Astrocyte of the spinal cord (primary cell): ENCODE data around the gene CARNS1.

ENCODE experiments used
- DNase-seq: peaks from one replicate; pipeline ENCODE4 v3.0.0; 2011; ENCODE audit warnings: low read depth, low spot score
- H3K4me3 ChIP-seq: 2 replicates; pipeline ENCODE4 v1.5.1; 2011; ENCODE audit warnings: low read depth, mild to moderate bottlenecking, low read length, moderate library complexity
- in situ Hi-C: cut with HindIII; loops from 2 replicates; pipeline ENCODE4 v1.10.0; 2017; ENCODE audit warnings: low sequenced_read_pairs
- TF ChIP-seq, protein P1 (sequence below): IDR thresholded peaks from 2 replicates; pipeline ENCODE4 v1.5.1; 2012; ENCODE audit warnings: low read depth, mild to moderate bottlenecking, low read length, inconsistent platforms

Gene CARNS1

DNA sequence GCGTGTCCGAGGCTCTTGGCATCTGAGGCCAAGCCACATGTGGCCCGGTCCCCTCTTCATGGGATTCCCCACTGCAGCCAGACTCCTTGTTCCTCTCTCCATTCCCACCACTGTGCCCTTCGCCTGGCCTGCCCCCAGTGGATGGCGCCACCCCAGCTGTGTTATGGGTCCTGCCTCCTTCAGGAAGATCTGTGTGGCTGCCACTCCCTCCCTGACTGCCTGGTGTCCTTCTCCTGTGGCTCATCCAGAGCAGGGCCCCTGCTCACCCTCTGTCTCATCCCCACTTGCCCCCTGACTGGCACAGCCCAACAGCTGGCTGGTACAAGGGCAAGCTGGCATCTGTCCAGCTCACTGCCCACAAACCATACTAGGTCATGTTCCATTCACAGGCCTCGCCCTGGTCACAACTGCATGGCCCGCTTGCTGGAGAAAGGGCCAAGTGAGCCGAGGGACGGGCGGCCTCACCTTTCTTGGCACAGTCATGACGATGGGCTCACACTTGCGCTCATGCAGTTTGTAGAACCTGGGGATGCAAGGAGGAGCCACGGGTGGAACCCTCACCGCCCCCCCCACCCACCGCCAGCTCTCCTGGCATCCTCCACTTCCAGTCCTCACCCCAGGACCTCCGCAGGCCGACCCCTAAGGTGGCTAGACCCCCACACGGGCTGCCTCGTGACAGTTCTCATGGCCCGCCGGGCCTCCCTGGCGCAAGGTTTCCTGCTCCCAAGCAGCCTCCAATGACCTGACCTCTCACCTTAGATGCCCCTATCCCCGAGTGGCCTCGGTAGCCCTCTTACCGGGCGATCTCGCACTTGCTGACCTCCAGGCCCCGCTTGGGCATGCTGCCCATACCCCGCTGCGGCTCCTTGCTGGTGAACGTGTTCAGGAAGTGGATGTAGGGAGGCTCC, 24.1 kb downstream of the CARNS1 start:
- no peak overlapping the region for H3K4me3 ChIP-seq
- TF ChIP-seq, protein P1, sequence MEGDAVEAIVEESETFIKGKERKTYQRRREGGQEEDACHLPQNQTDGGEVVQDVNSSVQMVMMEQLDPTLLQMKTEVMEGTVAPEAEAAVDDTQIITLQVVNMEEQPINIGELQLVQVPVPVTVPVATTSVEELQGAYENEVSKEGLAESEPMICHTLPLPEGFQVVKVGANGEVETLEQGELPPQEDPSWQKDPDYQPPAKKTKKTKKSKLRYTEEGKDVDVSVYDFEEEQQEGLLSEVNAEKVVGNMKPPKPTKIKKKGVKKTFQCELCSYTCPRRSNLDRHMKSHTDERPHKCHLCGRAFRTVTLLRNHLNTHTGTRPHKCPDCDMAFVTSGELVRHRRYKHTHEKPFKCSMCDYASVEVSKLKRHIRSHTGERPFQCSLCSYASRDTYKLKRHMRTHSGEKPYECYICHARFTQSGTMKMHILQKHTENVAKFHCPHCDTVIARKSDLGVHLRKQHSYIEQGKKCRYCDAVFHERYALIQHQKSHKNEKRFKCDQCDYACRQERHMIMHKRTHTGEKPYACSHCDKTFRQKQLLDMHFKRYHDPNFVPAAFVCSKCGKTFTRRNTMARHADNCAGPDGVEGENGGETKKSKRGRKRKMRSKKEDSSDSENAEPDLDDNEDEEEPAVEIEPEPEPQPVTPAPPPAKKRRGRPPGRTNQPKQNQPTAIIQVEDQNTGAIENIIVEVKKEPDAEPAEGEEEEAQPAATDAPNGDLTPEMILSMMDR, result peak; percentile 25
- DNase-seq, result peak; percentile 10
- in situ Hi-C loops, result no loop called here

DNA sequence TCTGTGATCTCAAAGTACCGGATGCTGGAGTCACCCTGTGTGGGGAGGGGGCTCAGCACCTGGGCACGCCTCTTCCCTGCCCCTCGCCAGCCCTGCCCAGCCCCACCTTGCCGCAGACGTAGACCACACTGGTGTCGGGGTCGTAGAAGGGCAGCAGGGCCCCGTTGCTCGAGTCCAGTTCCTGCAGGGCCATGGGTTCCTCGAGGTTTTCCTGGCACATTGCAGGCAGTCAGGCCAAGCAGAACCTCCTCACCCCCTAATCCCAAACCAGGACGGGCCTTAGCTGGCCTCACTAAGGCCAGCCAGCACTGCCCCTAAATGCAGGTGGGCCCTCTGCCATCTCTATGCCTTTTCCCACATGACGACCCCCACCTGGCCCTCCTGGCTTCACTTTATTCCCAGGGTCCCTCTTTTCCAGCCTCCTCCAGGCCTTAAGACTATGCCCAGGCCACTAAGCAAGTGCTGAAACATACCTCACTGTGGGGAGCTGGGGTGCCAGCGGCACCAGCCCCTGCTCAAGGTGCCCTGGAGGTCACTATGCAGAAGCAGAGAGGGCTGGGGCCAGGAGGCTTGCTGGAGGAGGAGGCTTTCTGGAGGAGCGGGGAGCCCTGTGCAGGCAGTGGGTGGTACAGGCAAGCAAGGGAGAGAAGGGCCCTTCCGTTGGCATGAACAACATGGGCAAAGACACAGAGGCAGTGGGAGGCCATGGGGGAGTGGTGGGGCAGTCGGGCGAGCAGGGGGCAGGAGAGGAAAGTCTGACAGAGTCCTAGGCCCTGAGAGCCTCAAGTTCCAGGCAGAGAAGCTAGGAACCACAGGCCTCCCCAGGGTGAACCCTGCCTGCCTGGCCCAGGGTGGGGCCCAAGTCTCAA, 25.0 kb downstream of the CARNS1 start:
- no peak for DNase-seq
- TF ChIP-seq, protein P1, result no peak
- H3K4me3 ChIP-seq, result no peak overlapping the region
- in situ Hi-C loops, result no loop called here

DNA sequence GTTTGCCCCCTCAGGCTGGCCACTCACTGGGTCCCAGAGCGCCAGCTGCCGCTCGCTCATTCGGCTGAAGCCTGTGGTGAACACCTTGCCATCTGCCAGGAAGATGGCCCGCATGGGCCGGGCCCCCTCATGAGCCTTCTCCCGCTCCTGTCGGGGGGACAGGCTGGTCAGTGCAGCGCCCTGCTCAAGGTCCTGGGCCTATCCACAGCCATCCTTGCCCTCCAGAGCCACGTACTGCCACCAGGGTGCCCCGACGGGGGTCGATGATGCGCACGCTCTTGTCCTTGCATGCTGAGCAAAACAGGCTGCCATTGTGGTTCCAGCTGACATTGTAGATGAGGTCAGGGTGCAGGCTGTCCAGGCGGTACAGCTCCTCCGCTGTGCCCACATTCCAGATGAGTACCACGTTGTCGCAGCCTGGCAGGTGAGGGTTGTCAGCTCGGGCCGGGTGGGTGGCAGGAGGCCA, 25.7 kb downstream of the CARNS1 start:
- TF ChIP-seq, protein P1, result no peak
- DNase-seq, result no peak
- no peak overlapping the region for H3K4me3 ChIP-seq
- in situ Hi-C loops, result no loop called here

DNA sequence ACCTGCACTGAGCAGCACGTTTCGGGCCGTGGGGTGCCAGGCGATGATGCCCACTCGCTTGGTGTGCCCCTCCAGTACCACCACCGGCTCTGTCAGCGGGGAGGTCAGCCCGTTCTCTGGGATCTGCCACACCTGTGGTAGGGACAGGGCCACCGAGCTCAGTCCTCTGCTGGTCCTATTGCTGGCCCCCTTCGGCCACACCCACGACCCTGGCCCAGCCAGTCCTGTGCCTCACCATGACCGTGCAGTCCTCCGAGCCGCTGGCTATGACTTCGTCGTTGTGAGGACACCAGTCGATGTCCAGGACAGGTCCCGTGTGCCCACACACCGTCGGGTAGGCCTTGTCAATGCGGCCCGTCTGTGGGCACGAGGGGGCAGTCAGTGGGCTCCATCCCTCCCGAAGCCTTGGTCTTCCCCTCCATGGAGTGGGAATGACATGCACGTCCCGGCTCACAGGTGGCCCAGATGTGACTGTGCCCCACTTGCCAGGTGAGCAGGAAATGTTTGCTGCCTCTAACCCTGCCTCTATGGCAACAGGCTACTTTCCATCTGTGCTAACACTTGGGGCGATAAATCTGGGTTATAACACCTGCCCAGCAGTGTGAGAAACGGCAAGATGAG, 26.4 kb downstream of the CARNS1 start:
- DNase-seq, result no peak
- no peak overlapping the region for H3K4me3 ChIP-seq
- TF ChIP-seq, protein P1, result no peak
- in situ Hi-C loops, result no loop called here

DNA sequence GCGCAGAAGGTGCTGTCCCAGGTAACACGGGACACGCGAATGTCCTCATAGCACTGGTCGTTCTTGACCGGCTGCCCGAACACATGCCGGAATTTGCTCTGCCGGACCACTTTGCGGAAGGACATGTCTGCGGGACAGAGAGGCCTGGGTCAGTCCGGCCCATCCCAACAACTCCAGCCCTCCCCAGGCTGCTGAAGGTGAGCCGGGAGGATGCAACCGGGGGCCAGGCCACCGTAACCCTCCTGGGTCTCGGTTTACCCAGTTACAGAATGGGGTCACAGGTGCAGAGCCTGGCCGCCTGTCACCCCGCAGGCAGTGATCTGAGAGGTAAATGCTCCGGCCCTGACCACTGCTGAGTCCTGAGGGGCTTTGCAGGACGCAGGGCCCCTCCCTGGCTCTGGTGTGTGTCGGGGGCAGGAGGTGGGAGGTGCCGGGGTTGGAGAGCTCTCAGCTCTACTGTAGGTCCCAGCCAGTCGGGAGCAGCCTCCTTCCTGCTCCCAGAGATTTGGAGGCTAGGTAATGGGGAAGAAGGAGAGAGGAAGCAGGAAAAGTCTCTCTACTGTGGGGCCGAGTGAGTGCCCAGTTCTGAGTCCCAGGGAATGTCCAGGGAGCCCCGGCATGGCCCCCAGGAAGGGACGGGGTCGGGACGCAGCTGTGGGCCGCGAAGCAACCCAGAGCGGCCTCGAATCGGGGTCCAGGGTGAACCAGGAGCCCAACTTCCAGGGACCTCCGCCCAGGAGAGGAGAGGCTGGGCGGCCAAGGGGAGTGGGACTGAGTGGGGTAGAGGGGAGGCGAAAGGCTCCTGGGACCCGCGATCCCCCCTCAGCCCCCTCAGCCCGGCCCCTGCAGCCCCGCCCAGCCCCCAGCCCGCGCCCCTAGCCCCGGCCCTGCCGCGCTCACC, 27.3 kb downstream of the CARNS1 start:
- TF ChIP-seq, protein P1, result no peak
- no peak for DNase-seq
- H3K4me3 ChIP-seq, result peak overlapping the region; percentile 81
- in situ Hi-C loops, result no loop called here
